ENCODE data around the gene KCNAB1.
"Not testable (repeated sequence)": the region's sequence is repeated elsewhere in the genome, so short reads cannot be mapped to it uniquely, and the experiment has no call there.

The KCNAB1 gene

DNA sequence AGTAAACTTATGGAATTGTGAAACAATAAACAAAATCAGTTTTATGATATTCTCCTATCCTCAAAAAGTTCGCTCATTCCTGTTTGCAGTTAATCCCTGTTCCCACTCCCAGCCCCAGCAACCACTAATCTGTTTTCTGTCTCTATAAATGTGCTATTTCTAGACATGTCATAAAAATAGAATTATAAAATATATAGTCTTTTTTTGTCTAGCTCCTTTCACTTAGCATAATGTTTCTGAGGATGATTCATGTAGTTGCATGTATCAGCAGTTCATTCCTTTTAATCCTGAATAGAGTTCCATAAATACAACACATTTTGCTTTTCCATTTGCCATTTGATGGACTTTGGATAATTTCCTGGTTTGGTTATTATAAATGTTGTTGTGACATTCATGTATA lies 140.0 kb downstream of the KCNAB1 start:
- no peak for DNase-seq (ENCODE audit: low read depth in 2 of 3, low spot score in 1 of 3)

DNA sequence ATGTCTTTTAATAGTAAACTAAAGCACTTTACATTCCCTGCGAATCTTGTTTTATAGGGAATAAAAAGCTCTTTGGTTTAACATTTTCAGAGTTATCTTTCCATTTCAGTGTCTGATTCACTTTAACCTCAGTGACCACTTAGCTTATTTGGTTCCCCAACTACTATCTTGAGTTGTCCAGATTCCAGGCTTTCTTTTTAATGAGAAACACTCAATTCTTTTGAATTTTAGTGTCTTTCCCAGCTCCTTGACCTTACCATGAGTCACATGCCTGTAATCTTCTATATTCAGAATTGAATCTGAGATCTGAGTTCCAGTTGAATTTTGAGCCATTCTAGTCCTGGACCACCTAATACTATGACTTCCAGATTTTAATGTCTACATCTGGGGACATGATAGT lies 144.4 kb downstream of the KCNAB1 start:
- DNase-seq (ENCODE audit: low read depth in 2 of 3, low spot score in 1 of 3) = no peak

DNA sequence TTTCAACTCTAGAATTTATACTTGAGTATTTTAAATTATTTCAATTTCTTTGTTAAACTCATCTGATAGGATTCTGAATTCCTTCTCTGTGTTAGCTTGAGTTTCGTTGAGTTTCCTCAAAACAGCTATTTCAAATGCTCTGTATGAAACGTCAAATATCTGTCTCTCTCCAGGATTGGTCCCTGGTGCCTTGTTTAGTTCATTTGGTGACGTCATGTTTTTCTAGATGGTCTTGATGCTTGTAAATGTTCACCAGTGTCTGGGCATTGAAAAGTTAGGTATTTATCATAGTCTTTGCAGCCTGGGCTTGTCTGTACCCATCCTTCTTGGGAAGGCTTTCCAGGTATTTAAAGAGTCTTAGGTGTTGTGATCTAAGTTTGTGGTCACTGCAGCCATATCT lies 151.1 kb downstream of the KCNAB1 start:
- DNase-seq (ENCODE audit: low read depth in 2 of 3, low spot score in 1 of 3) = no peak

DNA sequence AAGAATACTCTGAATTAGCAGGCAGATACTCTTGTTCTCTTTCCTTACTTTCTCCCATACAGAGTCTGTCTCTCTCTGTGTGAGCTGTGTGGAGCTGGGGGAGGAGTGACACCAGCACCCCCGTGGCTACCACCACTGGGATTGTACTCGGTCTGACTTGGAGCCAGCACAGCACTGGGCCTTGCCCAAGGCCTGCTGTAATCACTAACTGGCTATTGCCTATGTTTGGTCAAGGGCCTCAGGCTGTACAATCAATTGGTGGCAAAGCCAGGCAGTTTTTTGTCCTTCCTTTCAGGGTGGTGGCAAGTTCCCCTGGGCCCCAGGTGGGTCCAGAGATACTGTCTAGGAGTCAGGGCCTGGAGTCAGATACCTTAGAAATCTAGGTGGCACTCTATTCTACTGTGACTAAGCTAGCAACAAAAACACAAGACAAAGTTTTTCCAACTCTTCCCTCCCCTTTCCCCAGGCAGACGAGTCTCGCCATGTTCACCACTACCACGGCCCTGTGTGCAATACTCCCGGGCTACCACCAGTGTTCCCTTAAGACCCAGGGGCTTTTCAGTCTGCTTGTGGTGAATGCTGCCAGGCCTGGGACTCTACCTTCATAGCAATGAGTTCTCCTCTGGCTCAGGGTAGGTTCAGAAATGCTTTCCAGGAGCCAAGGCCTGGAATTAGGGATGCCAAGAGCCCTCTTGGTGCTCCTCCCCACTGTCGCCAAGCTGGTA lies 151.8 kb downstream of the KCNAB1 start:
- DNase-seq (ENCODE audit: low read depth in 2 of 3, low spot score in 1 of 3) = no peak

DNA sequence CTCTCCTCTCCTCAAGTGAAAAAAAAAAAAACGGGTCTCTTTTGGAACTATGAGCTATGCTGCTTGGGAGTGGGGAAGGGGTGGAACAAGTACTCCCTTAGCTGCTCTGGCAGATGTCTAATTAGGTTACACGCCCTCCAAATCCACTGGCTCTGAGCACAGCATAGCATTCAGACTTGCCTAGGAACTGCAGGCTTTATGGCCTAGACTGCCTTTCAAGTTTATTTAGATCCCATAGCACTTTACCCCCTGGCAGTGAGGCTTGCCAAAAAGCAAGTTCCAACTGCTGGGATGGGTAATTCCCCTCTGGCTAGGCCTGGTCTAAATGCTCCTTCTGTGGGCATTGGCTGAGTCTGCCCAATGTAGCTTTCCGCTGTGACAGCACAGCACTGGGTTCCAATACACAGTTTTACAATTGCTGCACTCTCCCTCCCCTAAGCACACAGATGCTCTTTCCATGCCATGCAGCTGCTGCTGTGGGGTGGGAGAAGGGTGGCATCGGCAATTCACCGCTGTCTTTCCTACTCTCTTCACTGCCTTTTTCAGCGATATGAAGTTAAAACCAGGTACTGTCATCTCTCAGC lies 152.8 kb downstream of the KCNAB1 start:
- no peak for DNase-seq (ENCODE audit: low read depth in 2 of 3, low spot score in 1 of 3)

DNA sequence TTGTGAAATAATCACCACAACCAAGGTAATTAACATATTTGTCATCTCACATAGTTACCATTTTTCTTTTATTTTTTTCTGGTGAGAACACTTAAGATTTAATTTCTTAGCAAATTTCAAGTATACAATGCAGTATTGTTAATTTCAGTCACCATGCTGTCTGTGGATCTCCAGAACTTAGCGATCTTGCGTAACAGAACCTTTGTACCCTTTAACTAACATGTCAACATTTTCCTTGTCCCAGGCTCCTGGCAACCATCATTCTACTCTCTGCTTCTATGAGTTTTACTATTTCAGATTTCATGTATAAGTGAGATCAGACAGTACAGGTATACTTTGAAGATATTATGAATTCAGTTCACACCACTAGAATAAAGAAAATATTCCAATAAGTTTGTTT lies 154.4 kb downstream of the KCNAB1 start:
- DNase-seq (ENCODE audit: low read depth in 2 of 3, low spot score in 1 of 3) = no peak

DNA sequence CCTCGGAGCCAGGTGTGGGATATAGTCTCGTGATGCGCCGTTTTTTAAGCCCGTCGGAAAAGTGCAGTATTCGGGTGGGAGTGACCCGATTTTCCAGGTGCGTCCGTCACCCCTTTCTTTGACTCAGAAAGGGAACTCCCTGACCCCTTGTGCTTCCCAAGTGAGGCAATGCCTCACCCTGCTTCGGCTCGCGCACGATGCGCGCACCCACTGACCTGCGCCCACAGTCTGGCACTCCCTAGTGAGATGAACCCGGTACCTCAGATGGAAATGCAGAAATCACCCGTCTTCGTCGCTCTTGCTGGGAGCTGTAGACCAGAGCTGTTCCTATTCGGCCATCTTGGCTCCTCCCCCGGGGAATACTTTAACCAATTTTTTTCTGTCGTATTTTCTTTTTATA lies 164.3 kb downstream of the KCNAB1 start:
- not testable (repeated sequence) for DNase-seq (ENCODE audit: low read depth in 2 of 3, low spot score in 1 of 3)

DNA sequence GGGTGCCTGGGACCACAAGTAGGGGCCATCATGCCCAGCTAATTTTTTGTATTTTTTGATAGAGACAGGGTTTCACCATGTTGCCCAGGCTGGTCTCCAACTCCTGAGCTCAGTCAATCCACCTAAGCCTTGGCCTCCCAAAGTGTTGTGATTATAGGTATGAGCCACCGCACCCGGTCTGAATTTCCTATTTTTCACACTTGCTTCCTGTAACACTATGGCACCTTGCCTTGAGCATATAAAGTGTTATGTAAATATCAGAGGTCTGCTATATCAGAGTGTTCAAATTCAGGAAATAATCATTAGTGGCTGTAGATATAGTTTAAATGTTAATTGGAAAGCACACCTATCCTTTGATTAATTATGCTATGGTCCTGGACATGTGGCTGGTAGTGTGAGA lies 165.2 kb downstream of the KCNAB1 start:
- no peak for DNase-seq (ENCODE audit: low read depth in 2 of 3, low spot score in 1 of 3)

DNA sequence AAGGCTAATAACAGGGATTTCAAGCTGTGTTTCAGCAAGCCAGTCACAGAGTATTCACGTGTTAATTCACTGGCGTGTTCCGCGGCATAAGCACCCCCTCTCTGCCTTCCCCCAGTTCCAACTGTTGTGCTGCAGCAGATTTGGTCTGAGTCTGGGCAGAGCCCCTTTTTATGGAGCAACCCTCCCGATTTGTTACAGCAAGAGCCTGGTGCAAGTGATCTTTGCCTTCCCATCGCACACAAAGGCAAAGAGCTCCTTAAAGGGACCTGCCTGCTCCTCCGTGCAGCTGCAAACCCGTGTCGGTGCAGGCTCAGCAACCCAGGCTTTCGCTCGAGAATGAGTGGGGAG lies 170.5 kb downstream of the KCNAB1 start:
- no peak for DNase-seq (ENCODE audit: low read depth in 2 of 3, low spot score in 1 of 3)

DNA sequence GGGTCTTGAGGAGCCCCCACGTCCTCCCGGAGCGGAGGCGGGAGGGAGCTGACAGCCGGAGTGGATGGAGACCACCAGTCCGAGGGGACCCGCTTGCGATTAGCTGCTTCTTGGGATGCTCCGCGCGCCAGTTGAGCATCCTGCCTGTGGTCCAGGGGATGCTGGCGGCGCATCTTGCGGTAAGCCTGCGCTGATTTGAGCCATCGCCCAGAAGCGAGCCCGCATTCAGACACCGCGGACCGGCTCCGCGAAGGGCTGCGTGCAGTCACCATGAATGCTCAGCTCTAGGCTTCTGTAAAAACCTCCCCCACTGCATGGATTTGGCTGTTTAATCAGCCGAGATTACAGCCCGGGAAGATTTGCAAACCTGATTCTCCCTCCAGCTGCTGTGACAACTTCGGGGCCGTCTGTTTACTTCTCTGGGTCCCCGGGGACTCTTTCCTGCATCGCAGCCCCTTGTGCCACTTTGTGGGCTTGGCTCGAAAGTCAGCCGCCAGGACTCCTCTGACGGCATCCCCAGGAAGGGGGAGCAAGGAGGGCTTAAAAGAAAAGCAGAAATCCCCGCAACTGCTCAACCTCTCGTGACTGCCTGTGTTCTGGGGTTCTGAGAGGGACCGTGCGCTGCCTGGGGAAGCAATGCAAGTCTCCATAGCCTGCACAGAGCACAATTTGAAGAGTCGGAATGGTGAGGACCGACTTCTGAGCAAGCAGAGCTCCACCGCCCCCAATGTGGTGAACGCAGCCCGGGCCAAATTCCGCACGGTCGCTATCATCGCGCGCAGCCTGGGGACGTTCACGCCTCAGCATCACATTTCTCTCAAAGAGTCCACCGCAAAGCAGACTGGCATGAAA lies 171.1 kb downstream of the KCNAB1 start:
- no peak for DNase-seq (ENCODE audit: low read depth in 2 of 3, low spot score in 1 of 3)

DNA sequence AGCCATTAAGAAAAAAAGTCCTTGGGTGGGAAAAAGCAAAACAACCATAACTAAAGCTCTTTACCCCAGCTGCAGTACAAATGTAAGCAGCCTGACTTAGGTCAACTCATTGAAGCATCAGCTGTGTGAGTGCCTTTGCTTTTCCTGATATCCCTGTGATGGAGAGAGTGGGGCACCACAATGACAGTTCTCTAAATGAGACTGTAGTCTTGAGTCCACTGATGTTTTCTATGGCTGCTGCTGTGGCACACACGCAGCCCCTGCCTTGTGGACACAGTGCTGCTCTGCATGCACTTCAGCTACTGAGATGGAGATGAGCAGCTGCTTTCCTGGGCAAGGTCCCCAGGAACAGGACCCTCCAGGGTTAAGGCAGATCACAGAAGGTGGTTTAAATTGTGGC lies 173.2 kb downstream of the KCNAB1 start:
- DNase-seq (ENCODE audit: low read depth in 2 of 3, low spot score in 1 of 3) = no peak

DNA sequence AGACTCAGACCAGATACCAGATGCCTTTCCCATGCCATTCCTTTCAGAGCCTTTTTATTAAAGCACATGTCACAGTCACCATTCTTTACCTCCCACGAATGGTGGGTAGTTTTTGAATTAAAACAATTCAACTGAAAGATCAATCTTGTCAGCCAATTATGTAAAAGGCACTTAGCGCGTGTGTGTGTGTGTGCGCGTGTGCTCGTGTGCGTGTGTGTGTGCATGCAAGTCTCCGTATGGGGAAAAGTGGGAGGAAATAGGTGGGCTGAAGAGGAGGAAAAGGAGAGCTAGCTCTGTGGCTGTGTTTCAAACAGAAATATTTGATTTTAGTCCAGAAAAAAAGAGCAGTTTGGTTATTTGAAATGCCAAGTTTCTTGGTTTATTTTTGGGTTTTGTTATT lies 177.2 kb downstream of the KCNAB1 start:
- DNase-seq (ENCODE audit: low read depth in 2 of 3, low spot score in 1 of 3) = no peak

DNA sequence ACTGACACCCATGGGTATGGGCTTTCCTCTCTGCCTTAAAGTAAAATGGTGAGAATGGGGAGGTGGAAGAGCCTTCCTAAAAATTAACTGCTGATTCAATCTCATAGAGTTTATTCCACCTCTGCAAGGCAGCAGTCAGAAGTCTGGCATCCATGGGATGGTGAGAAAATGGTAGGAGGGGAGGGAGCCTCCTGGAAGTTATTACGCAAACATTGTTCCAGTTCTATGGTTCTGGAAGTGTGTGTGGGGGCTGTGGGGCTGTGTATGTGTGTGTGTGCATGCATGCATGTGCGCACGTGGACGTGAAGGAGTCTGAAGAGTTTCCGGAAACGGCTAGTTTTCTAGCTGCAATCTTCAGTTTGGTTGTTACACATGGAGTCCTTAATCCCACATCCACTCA lies 177.6 kb downstream of the KCNAB1 start:
- DNase-seq (ENCODE audit: low read depth in 2 of 3, low spot score in 1 of 3) = no peak

DNA sequence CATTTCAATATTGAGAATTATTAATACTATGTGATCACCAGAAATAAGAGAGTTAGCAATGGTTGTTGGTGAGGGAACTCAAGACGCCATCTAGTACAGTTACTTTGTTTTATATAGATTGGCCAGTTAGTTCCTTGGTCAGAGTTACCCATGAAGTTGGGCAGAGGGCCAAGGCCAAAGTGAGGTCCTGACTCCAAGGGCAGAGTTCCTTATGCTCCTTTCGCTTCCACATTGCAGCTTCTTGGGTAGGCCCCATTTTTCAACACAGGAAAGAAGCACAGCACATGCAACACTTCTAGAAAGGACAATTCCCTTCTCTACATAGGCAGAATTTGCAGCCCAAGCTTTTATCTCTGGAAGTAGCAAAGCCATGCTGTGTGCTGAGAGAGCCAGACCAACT lies 178.6 kb downstream of the KCNAB1 start:
- DNase-seq (ENCODE audit: low read depth in 2 of 3, low spot score in 1 of 3) = no peak

DNA sequence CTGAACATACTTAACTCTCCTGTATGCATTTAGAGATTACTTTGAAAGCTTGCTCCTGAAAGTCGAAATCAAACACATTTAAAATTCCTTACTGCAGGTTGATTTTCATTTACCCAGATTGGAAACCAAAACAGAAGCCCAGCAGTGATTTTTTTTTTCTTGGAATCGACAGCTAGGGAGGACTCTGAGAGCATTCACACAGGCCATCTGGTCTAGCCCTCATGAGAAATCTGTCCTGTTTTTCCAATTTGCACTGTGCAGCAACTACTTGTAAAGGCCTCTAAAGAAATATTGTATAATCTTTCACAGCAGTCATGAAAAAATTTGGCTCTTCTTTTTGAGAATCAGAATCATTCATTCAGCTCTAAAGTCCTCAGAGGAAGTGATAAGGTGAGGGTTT lies 179.2 kb downstream of the KCNAB1 start:
- DNase-seq (ENCODE audit: low read depth in 2 of 3, low spot score in 1 of 3) = no peak

DNA sequence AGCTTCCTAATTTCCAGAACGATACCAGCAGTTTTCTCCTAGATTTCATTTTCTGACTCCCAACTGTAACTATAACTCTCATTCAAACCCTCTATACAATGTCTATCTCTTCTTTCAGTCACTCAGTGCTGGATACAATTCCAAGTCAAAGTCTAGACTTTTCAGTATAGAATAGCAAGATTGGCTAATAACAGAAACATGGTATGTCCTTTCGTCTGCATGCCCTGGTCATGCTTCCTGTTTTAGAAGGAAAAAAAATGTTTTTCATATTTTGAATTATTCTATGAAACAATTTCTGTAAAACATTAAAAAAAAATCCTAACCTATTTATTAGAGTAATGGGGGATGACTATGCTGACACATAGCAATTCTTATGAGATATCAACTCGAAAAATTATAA lies 180.0 kb downstream of the KCNAB1 start:
- DNase-seq (ENCODE audit: low read depth in 2 of 3, low spot score in 1 of 3) = no peak

DNA sequence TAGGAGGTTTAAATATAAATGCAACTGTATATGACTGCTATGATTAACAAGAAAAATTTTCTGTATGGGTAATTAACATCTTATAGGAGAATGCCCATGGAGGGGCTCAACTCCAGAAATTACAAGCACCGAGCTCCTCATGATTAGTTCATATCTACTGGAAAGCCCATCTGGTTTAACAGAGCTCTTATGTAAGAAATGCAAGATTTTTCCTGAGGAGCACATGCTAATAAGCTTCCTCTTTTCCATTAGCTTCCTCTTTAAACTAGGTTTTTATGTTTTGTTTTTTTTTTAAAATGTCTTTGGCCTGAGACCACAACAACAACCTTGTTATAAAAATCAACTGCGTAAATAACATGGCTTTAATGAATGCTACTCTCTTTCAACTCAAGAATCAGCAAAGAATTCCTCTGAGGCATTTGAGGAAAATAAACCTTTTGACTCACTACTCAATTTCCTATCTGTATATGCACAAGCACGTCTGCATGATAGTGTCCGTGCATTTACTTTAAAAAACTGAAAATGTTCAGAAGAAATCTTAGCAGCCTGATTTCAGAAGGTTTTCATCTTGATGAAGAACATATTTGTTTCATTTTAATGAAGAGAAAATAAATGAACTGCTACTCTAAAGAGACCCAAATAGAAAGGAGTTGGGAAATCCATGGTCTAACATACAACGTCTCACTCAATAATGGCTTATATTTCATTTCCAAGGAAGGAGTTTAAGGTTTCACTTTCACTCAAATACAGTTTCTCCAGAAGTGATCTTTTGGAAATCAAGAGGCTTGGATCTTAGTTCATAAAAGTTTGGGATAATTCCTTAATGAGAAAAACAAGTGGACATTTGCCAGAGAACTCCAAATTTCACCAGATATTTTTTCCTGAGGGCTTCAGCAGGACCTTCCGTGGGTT lies 180.8 kb downstream of the KCNAB1 start:
- no peak for DNase-seq (ENCODE audit: low read depth in 2 of 3, low spot score in 1 of 3)

DNA sequence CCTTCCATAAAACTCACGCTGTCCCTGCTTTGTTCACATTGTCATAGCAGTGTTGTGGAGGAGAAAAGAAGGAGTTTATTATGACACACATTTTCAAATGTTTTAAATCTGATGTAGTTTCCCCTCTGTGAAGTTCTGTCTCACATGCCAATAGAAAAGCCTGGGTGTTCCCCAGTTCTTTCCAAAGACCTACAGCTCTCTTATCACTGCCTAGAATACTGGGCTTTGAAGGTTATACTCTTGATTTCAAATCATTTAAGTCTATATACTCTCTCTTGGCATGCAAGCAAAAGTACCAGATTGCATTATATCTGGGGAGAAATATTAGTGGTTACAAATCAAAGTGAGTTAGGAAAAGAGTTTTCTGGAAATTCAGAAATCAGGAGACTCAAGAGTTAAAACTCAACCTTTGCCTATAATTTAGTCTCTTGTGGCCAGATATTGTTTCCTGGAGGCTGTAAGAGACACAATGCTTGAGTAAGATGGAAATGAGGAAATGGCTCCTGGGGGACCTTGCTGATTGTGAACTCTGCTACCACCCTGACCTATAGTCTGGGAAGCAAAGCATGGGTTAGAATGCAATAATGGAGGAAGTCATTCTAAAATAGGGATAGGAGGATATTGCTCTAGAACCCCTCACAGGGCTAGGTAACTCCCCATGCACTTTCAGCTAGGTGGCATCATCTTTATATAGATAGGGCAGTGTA lies 182.8 kb downstream of the KCNAB1 start:
- no peak for DNase-seq (ENCODE audit: low read depth in 2 of 3, low spot score in 1 of 3)

DNA sequence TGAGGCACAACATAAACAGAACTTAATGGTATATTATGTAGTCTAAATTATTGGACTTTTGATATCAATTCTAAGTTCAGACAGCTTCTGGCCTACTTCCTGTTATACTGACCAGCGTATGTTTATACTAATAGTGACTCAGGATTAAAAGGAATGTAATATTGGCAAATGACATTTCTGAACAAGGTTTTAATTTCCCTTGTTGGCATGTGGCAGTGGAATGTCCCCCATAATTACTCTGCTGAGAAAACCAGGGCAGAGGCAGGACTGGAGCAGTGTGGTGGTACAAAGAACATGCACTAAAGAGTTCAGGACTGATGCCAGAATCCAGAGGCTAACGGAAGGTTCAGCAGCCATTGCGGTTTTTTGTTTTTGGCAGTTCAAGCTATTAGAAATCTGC lies 184.0 kb downstream of the KCNAB1 start:
- DNase-seq (ENCODE audit: low read depth in 2 of 3, low spot score in 1 of 3) = no peak

DNA sequence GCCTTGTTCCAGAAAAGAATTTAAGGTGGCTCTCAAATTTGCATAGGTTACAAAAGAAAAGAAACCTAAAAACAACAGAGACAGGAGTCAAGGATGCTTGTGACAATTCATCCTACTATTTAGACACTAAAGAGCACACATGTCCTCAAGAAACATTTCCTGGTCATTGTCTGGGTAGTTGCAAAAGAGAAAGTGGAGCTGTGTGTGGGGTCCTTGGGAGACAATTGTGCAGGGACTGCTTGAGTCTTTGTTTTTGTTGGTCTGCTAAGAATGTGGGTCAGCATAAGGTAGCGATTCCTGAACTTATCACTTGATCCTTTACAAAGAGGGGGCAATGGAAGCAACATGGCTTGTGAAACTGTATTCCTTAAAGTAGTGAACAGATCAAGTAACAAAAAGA lies 185.3 kb downstream of the KCNAB1 start:
- no peak for DNase-seq (ENCODE audit: low read depth in 2 of 3, low spot score in 1 of 3)

DNA sequence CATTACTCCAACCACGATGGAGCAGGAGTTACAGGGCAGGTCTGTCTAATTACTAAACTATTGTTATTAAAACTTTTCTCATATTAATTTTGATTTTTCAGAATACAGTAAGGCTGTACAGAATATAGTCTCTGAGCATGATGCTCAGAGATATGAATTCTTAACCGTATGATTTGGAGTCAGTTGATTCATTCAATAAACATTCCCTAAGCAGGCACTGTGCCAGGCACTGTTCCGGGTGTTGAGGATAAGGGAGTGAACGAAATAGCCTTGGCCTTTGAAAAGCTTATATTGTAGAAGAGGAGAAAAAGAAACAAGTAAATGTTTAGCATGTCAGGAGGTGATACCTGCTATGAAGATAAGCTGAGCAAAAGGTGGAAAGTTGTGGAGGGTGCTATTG lies 187.3 kb downstream of the KCNAB1 start:
- no peak for DNase-seq (ENCODE audit: low read depth in 2 of 3, low spot score in 1 of 3)
